Upper lobe of right lung (tissue), 1 donor: Measurements from ENCODE around the gene PPT2. TPM values are rescaled to one million over a fixed set of nuclear protein-coding genes. Genes with fewer than 3 reads are reported as not detected.

ENCODE experiments used
- ATAC-seq: fragments of 200-7000 bp; cut with Tn5 transposase; one replicate; pipeline ENCODE4 v1.9.1; 2020; ENCODE audit warnings: mild to moderate bottlenecking, moderate library complexity
- DNase-seq: peaks from one replicate; pipeline ENCODE4 v3.0.0-alpha.2; 2020
- H3K27ac ChIP-seq: fragments of 200-600 bp; one replicate; pipeline ENCODE4 v1.8.0; 2022
- H3K27me3 ChIP-seq: fragments of 200-600 bp; one replicate; pipeline ENCODE4 v1.8.0; 2022; ENCODE audit warnings: mild to moderate bottlenecking
- H3K36me3 ChIP-seq: fragments of 200-600 bp; one replicate; pipeline ENCODE4 v1.8.0; 2022
- H3K4me1 ChIP-seq: fragments of 200-600 bp; one replicate; pipeline ENCODE4 v1.8.0; 2022
- H3K4me3 ChIP-seq: fragments of 200-600 bp; one replicate; pipeline ENCODE4 v1.8.0; 2022; ENCODE audit warnings: mild to moderate bottlenecking
- H3K9me3 ChIP-seq: fragments of 200-600 bp; one replicate; pipeline ENCODE4 v1.8.0; 2022
- intact Hi-C: fragments of 100-400 bp; cut with DNase I; formaldehyde crosslinking; loops from one replicate; pipeline ENCODE4 v1.11.0; 2022
- long read RNA-seq: library from polyadenylated mRNA; unstranded; transcript quantifications from one replicate; pipeline ENCODE4 v2.0.0, GENCODE V29; 2021
- total RNA-seq: library from RNA; stranded (reverse); fragmentation: NEBNext Ultra II Directional; extraction: Animal tissue kit (Norgen Biotek cat#: 25700); gene quantifications from one replicate; pipeline ENCODE4 v1.2.1, GENCODE V29; 2021
- TF ChIP-seq, protein P1 (sequence below): fragments of 200-600 bp; IDR thresholded peaks from one replicate; pipeline ENCODE4 v1.8.0; 2022; ENCODE audit warnings: antibody characterized with exemption
- donor health status: DM: no; HTN: yes; CAD: no; lungs with severe emphysema.

The PPT2 gene, protein sequence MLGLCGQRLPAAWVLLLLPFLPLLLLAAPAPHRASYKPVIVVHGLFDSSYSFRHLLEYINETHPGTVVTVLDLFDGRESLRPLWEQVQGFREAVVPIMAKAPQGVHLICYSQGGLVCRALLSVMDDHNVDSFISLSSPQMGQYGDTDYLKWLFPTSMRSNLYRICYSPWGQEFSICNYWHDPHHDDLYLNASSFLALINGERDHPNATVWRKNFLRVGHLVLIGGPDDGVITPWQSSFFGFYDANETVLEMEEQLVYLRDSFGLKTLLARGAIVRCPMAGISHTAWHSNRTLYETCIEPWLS
- 19.2 TPM for total RNA-seq
- long read RNA-seq, partial matches to known transcripts = 8 of 15 reads
- long read RNA-seq, other reads (novel, unspliced or antisense) = 2 of 15 reads

DNA sequence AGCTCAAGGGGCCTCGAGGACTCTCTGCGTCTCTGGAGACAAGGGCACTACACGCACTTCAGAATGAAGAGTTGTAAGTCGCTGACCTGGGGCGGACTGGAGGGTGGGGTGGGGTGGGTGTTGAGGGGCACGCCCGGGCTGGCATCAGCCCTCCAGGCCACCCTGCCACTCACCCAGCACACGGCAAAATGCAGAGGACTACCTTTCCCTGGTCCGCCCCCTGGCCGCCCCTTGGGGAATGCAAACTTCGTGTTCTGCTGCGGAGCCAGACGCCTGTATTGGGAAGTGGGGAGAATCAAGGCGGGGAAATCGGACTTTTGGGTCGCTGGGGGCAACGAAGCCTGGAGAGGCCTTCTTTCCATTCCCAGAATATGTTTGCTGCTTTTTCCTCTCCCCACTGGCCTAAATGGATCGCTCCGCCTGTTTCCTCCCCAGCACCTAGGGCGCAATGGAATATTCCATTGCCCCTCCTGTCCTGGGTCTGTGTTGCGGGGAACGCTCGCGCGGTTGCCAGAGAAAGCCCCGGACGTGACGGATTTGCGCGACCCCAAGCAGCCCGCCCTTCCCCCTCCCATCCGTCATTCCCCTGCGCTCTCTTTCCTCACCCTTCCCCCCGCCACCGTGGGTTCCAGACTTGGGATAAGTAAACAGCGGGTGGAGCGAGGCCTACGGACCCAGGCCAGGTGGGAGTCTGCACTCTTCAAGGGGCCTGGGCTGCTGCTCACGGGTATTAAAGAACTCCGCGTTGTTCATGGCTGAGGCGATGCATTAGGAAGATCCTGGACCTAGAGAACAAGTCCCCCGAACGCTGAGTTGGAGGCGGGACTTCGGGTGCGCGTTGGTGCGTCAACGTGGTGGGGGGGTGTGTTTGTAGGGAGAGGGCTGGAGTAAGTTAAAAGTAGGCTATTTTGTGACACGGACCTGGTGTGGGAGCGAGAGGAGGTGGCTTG lies at the start of gene PPT2:
TSS of gene PPT2 (plus strand) at position 578 of the 950 bp plus-strand sequence. CDS start 454 bp downstream, outside the sequence.
- Histone ChIP-seq H3K4me1 (peaks cover 28% of the 10 kb centered on the region), H3K27me3 (peaks cover 18% of the 10 kb centered on the region), H3K27ac (peak within 1 kb of the TSS; percentile 87), H3K36me3 (peaks cover 10% of the 10 kb centered on the region), H3K9me3 (no peaks in the 10 kb centered on the region), H3K4me3 (peak within 1 kb of the TSS; percentile 75)
- intact Hi-C loops = no loop called here
- ATAC-seq = peak; percentile 75
- DNase-seq = peak; percentile 83
- TF ChIP-seq, protein P1, sequence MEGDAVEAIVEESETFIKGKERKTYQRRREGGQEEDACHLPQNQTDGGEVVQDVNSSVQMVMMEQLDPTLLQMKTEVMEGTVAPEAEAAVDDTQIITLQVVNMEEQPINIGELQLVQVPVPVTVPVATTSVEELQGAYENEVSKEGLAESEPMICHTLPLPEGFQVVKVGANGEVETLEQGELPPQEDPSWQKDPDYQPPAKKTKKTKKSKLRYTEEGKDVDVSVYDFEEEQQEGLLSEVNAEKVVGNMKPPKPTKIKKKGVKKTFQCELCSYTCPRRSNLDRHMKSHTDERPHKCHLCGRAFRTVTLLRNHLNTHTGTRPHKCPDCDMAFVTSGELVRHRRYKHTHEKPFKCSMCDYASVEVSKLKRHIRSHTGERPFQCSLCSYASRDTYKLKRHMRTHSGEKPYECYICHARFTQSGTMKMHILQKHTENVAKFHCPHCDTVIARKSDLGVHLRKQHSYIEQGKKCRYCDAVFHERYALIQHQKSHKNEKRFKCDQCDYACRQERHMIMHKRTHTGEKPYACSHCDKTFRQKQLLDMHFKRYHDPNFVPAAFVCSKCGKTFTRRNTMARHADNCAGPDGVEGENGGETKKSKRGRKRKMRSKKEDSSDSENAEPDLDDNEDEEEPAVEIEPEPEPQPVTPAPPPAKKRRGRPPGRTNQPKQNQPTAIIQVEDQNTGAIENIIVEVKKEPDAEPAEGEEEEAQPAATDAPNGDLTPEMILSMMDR = peak; percentile 20

DNA sequence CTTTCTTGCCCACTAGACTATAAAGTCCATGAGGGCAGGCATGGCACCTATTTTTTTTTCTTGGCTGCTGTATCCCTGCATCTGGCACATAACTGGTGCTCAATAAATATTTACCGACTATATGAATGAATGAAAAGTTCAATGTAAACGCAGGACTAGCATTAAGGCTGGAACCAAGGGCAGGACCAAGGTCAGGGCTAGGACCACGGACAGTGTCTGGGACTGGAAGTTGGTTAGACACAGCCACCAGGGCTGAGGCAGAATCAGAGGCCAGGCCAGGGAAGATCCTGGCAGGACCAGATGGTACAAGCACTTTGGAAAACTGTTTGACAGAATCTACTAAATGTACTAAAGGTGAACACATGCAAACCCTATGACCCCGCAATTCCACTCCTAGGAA lies 48.5 kb upstream of the PPT2 start:
- no peak overlapping the region for H3K27ac ChIP-seq
- intact Hi-C loops = no loop called here
- H3K4me3 ChIP-seq = no peak overlapping the region
- ATAC-seq (no peak), DNase-seq (no peak)
- no peaks in the 10 kb centered on the region for H3K9me3 ChIP-seq
- H3K36me3 ChIP-seq = no peaks in the 10 kb centered on the region
- TF ChIP-seq, protein P1 = no peak
- peaks cover 24% of the 10 kb centered on the region for H3K4me1 ChIP-seq
- no peaks in the 10 kb centered on the region for H3K27me3 ChIP-seq

DNA sequence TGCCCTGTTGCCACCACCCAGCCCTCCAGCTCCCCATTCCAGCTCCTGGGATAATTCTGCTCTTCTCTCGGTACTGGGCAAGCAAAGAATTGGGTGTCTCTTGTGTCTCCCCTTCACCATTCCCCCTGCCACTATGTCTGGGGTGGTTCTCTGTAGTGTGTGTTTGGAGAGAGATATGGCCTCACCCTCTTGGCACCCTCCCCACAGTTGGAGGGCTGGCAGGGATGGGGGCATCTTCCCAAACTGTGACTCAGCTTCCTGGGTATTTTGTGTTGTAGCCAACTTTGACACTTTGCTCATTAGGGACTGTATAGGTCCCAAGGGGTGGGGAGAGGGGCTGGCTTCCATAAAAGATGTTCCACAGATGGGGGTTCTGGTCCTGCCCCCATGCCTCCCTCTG lies 46.5 kb upstream of the PPT2 start:
- H3K9me3 ChIP-seq = no peaks in the 10 kb centered on the region
- peaks cover 38% of the 10 kb centered on the region for H3K4me1 ChIP-seq
- peak overlapping the region; percentile 62 for H3K4me3 ChIP-seq
- peak overlapping the region; percentile 84 for H3K27ac ChIP-seq
- H3K27me3 ChIP-seq = no peaks in the 10 kb centered on the region
- TF ChIP-seq, protein P1 = no peak
- intact Hi-C loops = no loop called here
- DNase-seq = no peak
- no peaks in the 10 kb centered on the region for H3K36me3 ChIP-seq
- peak; percentile 6 for ATAC-seq

DNA sequence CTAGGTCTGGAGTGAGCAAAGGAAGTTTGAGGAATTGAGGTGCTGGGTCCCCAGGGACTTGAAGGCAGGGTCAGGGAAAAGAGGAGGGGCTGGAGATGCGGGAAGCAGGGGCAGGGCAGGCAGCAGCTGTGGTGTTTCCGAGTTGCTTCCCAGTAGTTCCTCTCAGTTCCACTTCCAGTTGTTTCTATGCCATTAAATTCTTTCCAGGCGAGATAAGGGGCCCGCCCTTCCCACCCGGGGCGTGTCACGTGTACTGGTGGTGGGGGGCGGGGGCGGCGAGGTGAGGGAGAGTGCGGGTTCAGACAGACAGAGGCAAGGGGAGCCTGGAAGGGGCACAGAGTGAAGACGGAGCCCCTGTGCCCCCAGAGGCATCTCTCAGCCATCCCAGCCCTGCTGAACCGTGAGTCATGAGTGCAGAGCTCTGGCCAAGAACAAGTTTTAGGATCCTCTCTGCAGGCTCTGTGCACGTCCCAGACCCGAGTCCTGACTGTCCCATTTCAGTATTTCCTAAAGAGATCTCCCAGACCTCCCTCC lies 45.8 kb upstream of the PPT2 start:
- Histone ChIP-seq H3K27me3 (no peaks in the 10 kb centered on the region), H3K27ac (peak overlapping the region; percentile 84), H3K4me3 (peak overlapping the region; percentile 62), H3K9me3 (no peaks in the 10 kb centered on the region), H3K36me3 (no peaks in the 10 kb centered on the region), H3K4me1 (peaks cover 45% of the 10 kb centered on the region)
- TF ChIP-seq, protein P1 = no peak
- ATAC-seq = peak; percentile 48
- no peak for DNase-seq
- intact Hi-C loops = no loop called here

DNA sequence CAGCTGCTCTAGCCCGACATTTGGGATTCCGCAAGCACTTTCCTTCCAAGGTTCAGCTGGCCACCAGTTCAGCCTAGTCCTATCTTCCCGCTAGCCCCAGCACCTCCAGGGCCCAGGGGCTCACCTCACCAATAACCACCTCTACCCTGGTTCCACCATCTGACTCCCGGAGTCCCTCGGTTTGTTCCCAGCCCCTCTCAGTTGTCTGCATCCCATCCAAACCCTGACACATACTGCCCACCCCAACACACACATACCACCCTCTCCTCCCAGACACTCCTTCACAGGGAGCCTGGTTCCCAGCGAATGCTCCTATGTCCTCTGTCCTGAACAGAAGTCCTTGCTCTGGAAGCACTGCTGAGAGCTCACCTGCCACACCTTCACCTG lies 45.2 kb upstream of the PPT2 start:
- TF ChIP-seq, protein P1 = no peak
- H3K27ac ChIP-seq = peak overlapping the region; percentile 84
- no peaks in the 10 kb centered on the region for H3K9me3 ChIP-seq
- H3K27me3 ChIP-seq = no peaks in the 10 kb centered on the region
- DNase-seq (no peak), ATAC-seq (no peak)
- intact Hi-C loops = no loop called here
- no peaks in the 10 kb centered on the region for H3K36me3 ChIP-seq
- peak overlapping the region; percentile 62 for H3K4me3 ChIP-seq
- peaks cover 51% of the 10 kb centered on the region for H3K4me1 ChIP-seq
